Gastrocnemius medialis (tissue), 4 donors: ENCODE measurements around the gene PHF21B.

Experiments
- CTCF ChIP-seq, 5 experiments: fragments of 450-650 bp in 3 of 5; fragments of 200-600 bp in 2 of 5; sonication (generic) in 2 of 5; IDR thresholded peaks in 4 of 5; conservative IDR thresholded peaks in 1 of 5; 1 replicate in 4 of 5; 2 replicates in 1 of 5; pipeline ENCODE4 v1.5.1; 2016 to 2019; ENCODE audit warnings: antibody characterized with exemption in 5 of 5, mild to moderate bottlenecking in 3 of 5, moderate library complexity in 3 of 5
- POLR2A ChIP-seq, 2 donors: fragments of 450-650 bp; IDR thresholded peaks; one replicate each; pipeline ENCODE4 v1.6.1; 2017; ENCODE audit warnings: antibody characterized with exemption in 2 of 2, mild to moderate bottlenecking in 2 of 2, moderate library complexity in 2 of 2

DNA sequence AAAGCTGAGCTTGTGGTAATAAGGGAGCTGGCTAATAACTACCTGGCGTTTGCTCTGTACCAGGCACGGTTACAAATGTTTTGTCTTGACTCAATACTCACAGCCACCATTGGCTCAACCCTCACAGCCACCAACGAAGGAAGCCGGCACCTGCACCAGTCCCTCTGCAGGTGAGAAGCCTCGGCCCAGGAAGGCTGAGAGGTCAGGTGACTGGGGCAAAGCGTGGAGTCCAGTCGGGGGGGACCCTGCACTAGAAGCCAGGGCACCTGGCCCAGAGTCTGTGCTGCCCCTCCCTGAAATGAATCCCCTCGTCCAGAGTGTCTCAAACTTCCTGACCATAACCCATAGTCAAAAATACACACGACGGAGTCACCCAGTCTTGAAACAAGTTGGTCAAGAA is 90.1 kb downstream of the PHF21B start:
- no peak for TF ChIP-seq CTCF (IDR thresholded peaks at IDR 0.05 in 4 of 5, conservative IDR thresholded peaks at IDR 0.05 in 1 of 5)
- no peak for TF ChIP-seq POLR2A (IDR thresholded peaks at IDR 0.05)
